IPS DF 4.7 (cell line): Measurements from ENCODE around the gene LMF1.
"Not testable (repeated sequence)": the region's sequence is repeated elsewhere in the genome, so short reads cannot be mapped to it uniquely, and the experiment has no call there.

Experiments
- DNase-seq: peaks from one replicate; pipeline ENCODE4 v3.0.0-alpha.2; 2013; ENCODE audit warnings: low spot score; ENCODE audit errors: extremely low read depth

The LMF1 gene

GRCh38 chr16:882671-883070 lies 88.1 kb downstream of the LMF1 start:
- not testable (repeated sequence) for DNase-seq

- no peak for DNase-seq
Measured at GRCh38 chr16:882256-882655, 88.5 kb downstream of the LMF1 start.

- no peak for DNase-seq
Measured at GRCh38 chr16:881219-882097, 89.3 kb downstream of the LMF1 start.

GRCh38 chr16:880471-881171 lies 90.2 kb downstream of the LMF1 start:
- no peak for DNase-seq

- DNase-seq = no peak
Measured at GRCh38 chr16:879986-880385, 90.8 kb downstream of the LMF1 start.

- DNase-seq = no peak
Measured at GRCh38 chr16:879461-879861, 91.3 kb downstream of the LMF1 start.

GRCh38 chr16:878886-879285 lies 91.9 kb downstream of the LMF1 start:
- DNase-seq = no peak

GRCh38 chr16:878072-878784 lies 92.6 kb downstream of the LMF1 start:
- no peak for DNase-seq

GRCh38 chr16:877242-878071 lies 93.3 kb downstream of the LMF1 start:
- DNase-seq = no peak

- no peak for DNase-seq
Measured at GRCh38 chr16:876523-877241, 94.1 kb downstream of the LMF1 start.

GRCh38 chr16:876041-876335 lies 94.8 kb downstream of the LMF1 start:
- no peak for DNase-seq

- DNase-seq = no peak
Measured at GRCh38 chr16:875182-876040, 95.4 kb downstream of the LMF1 start.

- no peak for DNase-seq
Measured at GRCh38 chr16:874366-875181, 96.2 kb downstream of the LMF1 start.

GRCh38 chr16:873889-874288 lies 96.9 kb downstream of the LMF1 start:
- DNase-seq = no peak

- DNase-seq = no peak
Measured at GRCh38 chr16:873243-873661, 97.5 kb downstream of the LMF1 start.

- no peak for DNase-seq
Measured at GRCh38 chr16:872436-873242, 98.1 kb downstream of the LMF1 start.

- no peak for DNase-seq
Measured at GRCh38 chr16:871562-872345, 99.0 kb downstream of the LMF1 start.
